ENCODE data around the gene SLC35F1. TPM values are rescaled to one million over a fixed set of nuclear protein-coding genes. Genes with fewer than 3 reads are reported as not detected.
A peak's percentile ranks its signal among the peaks of the same experiment; 100 is the strongest.

SLC35F1 gene
- total RNA-seq, 1 experiment from 2014 or later, result 10.1 TPM

DNA sequence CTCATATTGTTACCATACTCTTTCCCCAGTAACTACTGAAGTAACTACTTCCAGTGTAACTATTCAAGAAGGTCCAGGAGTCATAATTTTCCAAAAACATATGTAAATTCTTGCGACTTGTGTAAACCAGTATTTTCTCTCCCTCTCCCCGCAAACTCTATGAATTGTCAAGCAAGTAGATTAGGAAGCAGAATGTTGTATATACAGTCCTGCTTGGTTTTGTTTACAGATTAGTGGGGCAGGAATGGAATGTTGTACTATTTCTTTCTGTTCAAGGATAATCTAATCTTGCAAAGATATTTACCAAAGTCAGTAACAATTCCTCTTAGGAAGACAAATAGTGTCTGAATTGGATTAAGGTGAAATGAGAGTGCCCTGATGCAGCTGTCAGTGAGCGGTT is 406.1 kb downstream of the SLC35F1 start:
- Histone ChIP-seq H3K27me3 (ENCODE audit: control insufficient read depth, insufficient read depth, low read length) (no peaks in the 10 kb centered on the region), H3K36me3 (replicated peaks; ENCODE audit: control insufficient read depth, insufficient read depth, low read length) (no peaks in the 10 kb centered on the region), H3K4me3 (ENCODE audit: insufficient read depth, low read depth, low read length) (no peak overlapping the region)
- DNase-seq, result no peak

DNA sequence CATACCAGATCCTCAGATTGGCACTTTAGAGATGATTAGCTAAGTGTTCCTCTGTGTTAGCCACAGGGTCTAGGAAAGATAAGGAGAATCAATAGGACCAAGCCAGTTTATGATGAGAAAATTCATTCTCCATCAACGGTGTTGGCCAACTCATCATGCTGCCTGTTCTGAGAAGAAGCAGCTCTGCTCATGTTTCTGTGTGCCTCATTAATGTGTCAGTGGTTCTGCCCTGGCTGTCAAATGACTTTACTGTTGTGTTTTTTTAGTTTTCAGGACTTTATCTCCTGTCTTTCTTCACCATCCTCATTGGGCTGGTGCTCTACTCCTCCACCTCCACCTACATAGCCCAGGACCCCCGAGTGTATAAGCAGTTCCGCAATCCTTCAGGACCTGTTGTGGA is 406.7 kb downstream of the SLC35F1 start:
- DNase-seq, result no peak
- no peaks in the 10 kb centered on the region for H3K36me3 ChIP-seq (replicated peaks; ENCODE audit: control insufficient read depth, insufficient read depth, low read length)
- no peaks in the 10 kb centered on the region for H3K27me3 ChIP-seq (ENCODE audit: control insufficient read depth, insufficient read depth, low read length)
- H3K4me3 ChIP-seq (ENCODE audit: insufficient read depth, low read depth, low read length), result no peak overlapping the region

DNA sequence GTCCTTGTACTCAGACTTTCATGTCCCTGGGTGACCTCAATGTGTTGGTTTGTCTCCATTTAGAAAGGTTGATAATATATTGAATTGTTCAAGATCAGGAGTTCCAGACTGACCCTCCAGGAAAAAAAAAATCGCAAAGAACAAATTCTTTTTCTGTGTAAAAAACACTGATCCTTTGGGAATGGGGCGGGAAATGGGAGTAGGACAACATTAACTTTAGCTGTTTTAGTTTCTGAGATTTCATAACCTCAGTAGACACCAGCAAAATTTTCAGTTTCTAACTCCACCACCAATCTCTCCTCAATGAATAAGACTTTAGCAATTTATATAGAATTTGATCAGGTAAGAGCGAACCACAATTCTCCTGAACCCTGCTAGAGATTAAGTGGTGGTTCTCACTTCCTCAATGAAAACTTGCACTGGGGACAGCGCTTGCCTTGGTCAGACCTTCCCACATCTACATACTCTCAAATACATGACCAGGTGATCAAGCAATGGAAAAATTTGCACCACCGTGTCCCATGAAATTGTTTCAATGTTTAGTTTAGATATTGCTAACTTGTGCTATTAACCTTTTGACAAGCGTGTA is 409.8 kb downstream of the SLC35F1 start:
- DNase-seq, result no peak
- Histone ChIP-seq H3K4me3 (ENCODE audit: insufficient read depth, low read depth, low read length) (no peak overlapping the region), H3K36me3 (replicated peaks; ENCODE audit: control insufficient read depth, insufficient read depth, low read length) (no peaks in the 10 kb centered on the region), H3K27me3 (ENCODE audit: control insufficient read depth, insufficient read depth, low read length) (no peaks in the 10 kb centered on the region)

DNA sequence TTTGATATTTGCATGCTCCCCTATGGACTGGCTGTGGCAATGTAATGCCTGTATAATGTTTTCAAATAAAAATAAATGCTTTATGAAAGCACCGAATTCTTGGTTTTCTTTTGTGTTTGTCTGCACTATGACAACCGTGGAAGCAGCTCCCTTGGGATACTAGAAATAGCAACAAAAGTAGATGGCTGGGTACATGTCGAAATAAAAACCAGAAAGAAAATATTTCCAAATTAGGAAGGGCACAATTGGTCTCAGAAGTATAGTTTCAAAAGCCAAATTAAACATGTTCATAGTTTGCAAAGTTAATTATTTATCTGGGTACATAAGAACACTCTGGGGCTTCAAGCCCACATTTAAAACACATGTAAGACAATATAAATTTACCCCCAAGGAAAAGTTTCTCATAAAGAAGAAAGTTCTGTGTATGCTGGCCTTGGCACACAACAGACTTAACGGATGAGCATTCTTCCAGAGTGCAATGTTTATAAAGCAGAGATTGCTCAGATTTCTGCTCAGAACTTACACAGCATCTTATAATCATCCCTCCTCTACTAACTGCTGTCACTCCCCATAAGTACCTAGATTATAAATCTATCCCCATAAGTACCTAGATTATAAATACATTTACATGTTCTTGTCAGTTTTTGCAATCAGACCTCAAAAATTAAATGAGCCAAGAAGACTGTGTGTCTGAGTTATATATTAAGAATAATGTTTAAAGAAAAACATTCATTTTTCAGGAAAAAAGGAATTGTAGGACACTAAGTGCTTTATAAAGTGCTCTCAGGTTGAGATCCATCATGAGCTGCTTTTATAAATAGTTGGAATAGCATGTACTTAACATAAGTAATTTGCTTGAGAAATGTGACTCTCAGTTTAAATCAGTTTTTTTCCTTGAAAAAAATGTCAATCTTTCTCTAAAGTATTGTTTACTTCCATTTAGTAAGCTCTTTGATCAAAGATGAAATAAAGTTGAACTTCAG is 410.8 kb downstream of the SLC35F1 start:
- H3K27me3 ChIP-seq (ENCODE audit: control insufficient read depth, insufficient read depth, low read length), result no peaks in the 10 kb centered on the region
- H3K36me3 ChIP-seq (replicated peaks; ENCODE audit: control insufficient read depth, insufficient read depth, low read length), result no peaks in the 10 kb centered on the region
- no peak for DNase-seq
- H3K4me3 ChIP-seq (ENCODE audit: insufficient read depth, low read depth, low read length), result no peak overlapping the region

DNA sequence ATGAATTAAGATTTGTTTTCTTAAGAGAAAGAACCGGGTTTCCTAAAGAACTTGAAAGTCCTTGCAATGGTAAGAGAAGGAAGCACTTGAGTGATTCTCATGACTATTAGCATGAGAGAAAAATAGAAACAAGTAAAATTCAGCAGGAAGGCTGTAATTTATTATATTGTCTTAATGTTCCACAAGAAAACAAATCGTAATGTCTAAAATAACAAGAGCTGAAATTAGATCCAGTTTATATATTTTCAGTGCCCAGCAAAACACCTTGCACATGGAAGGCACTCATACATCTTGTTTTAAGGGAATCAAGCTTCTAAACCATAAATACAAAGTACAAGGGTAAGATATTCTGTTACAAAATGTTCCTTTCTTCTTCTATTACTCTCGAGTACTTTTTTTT is 411.6 kb downstream of the SLC35F1 start:
- H3K4me3 ChIP-seq (ENCODE audit: insufficient read depth, low read depth, low read length), result no peak overlapping the region
- H3K27me3 ChIP-seq (ENCODE audit: control insufficient read depth, insufficient read depth, low read length), result no peaks in the 10 kb centered on the region
- H3K36me3 ChIP-seq (replicated peaks; ENCODE audit: control insufficient read depth, insufficient read depth, low read length), result no peaks in the 10 kb centered on the region
- no peak for DNase-seq

DNA sequence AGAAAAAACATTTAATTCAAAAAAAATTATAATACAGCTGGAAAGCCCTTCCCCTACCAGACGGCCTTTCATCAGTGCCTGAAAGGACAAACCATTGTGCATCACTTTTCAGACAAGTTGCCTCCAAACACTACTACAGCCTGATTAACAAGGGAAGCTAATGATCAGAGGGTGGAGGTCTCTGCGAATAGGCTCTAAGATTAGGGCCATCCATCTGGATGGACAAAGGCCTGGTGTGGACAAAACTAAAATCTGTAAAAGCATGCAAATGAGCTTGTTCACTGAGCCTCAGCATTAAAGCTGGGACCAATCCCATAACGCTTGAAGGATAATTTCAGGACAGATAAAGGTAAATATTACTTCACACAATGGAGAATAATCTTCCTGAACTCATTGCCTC is 412.4 kb downstream of the SLC35F1 start:
- DNase-seq, result no peak

DNA sequence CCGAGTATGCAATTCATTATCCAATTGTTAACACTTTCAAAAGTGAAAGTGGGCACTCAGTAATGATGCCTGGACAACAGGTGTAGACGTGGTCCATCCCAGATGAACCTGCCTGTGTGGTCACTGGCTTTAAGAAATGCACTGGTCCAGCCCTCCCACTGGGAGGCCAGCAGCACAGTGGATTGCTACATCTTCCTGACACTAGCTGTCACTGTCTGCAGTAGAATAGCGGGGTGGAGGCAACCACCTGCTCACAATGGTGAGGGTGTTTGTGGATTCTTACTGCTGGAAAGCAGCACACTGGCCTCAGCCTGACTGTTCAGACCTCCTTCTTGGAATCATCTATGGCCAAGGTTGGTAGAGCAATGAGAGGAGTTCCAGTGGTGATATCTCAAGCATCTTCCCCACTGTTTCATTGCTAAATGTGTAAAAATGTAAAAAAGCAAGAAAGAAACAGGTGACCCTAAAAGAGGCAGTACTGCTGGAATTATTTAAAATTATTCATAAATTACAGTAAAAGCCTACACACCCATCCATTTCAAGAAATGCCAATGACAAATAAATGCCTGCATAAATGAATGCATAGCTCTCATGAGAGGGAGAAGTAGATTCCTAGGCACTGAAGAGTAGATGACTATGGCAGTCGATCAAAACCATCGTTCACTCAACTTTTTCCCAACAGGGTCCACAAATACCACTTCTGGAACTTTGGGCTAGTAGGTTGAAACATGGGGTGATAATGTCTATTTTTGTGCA is 413.0 kb downstream of the SLC35F1 start:
- H3K4me3 ChIP-seq (ENCODE audit: insufficient read depth, low read depth, low read length), result no peak overlapping the region
- H3K27me3 ChIP-seq (ENCODE audit: control insufficient read depth, insufficient read depth, low read length), result no peaks in the 10 kb centered on the region
- no peaks in the 10 kb centered on the region for H3K36me3 ChIP-seq (replicated peaks; ENCODE audit: control insufficient read depth, insufficient read depth, low read length)
- peak; percentile 6 for DNase-seq

More for the DNA sequence above, 412.4 kb downstream of the SLC35F1 start:
- no peaks in the 10 kb centered on the region for H3K27me3 ChIP-seq (ENCODE audit: control insufficient read depth, insufficient read depth, low read length)
- H3K36me3 ChIP-seq (replicated peaks; ENCODE audit: control insufficient read depth, insufficient read depth, low read length), result no peaks in the 10 kb centered on the region
- no peak overlapping the region for H3K4me3 ChIP-seq (ENCODE audit: insufficient read depth, low read depth, low read length)

DNA sequence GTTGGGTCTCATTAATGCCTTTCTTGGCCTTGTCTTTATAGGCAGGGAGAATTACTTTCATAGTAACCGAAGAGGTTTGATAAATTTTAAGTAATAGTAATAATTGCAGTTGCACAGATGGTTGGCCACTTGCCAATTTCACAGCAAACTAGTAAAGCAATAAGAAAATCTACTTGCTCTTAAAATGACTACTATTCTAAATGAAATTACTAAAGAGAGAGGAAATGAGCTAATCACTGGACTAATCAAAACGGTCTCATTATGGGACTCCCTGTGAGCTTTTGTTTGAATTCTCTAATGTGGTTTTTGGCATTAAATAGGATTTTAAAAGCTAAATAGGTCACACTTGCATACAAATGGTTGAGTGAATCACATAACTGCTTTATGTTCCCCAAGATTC is 413.6 kb downstream of the SLC35F1 start:
- DNase-seq, result no peak
- no peak overlapping the region for H3K4me3 ChIP-seq (ENCODE audit: insufficient read depth, low read depth, low read length)
- no peaks in the 10 kb centered on the region for H3K27me3 ChIP-seq (ENCODE audit: control insufficient read depth, insufficient read depth, low read length)
- no peaks in the 10 kb centered on the region for H3K36me3 ChIP-seq (replicated peaks; ENCODE audit: control insufficient read depth, insufficient read depth, low read length)

DNA sequence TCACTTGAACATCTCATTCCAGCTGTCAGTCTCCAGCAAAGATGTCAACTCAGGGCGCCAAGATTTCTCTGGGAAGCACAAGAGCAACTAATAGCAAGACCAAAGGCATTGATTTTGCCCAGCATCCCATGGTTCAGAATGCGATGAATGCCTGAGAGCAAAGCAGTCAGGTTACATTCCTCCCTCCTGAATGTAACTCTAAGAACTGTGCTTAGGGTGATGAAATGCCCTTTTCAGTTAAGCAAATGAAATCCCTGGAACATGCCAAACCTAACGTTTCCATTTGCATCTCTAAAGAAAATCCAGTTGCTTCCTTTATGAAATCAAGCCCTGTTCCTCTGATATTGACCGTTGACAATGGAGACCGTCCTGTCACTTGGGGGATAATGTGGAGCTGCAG is 417.1 kb downstream of the SLC35F1 start:
- Histone ChIP-seq H3K4me3 (ENCODE audit: insufficient read depth, low read depth, low read length) (no peak overlapping the region), H3K27me3 (ENCODE audit: control insufficient read depth, insufficient read depth, low read length) (no peaks in the 10 kb centered on the region), H3K36me3 (replicated peaks; ENCODE audit: control insufficient read depth, insufficient read depth, low read length) (no peaks in the 10 kb centered on the region)
- DNase-seq, result no peak

DNA sequence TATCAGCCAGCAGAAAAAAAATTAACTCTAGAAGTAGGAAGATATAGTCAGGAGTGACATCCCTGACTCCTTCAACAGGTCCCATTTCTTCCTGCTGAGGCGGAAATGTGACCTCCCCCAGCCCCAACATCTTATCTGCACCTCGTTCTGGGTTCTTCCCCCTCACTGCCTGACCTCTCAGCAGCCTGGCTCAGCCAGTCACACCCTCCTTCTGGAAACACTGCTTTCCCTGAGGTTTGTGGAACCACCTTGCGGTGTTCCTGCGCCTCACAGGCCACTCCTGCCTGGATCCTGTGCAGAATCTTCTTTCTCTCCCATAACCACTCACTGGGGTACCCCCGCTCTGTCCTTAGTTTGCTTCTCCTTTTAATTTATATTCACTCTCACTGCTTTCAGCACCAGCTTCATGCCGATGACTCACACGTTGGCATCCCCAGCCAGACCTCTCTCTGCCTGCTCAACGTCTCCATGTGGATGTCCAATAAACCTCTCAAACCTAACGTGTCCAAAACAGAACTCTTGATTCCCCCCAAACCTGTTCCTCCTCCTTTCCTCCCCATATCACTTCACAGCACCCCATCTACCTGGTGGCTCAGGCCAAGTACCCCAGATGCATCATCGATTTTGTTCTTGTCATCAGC is 418.3 kb downstream of the SLC35F1 start:
- Histone ChIP-seq H3K36me3 (replicated peaks; ENCODE audit: control insufficient read depth, insufficient read depth, low read length) (no peaks in the 10 kb centered on the region), H3K27me3 (ENCODE audit: control insufficient read depth, insufficient read depth, low read length) (no peaks in the 10 kb centered on the region), H3K4me3 (ENCODE audit: insufficient read depth, low read depth, low read length) (no peak overlapping the region)
- DNase-seq, result no peak

DNA sequence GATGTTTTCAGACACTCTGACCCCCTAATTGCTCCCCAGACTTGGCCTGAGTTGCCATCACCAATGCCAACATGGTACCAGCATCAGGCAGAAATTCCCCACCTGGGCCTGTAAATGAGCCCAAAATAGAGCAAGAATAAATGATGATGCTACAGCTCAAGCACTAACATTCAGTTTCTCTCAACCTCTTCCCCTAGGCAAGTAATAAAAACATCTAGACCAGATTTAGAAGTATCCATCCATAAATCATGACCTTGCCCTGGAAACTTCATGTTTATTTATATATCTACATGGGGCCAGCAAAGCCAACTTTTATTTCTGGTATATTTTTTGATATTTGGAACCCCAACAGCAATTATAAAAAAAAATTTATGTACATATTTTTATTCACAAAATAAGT is 419.6 kb downstream of the SLC35F1 start:
- no peak overlapping the region for H3K4me3 ChIP-seq (ENCODE audit: insufficient read depth, low read depth, low read length)
- H3K27me3 ChIP-seq (ENCODE audit: control insufficient read depth, insufficient read depth, low read length), result no peaks in the 10 kb centered on the region
- no peak for DNase-seq
- H3K36me3 ChIP-seq (replicated peaks; ENCODE audit: control insufficient read depth, insufficient read depth, low read length), result no peaks in the 10 kb centered on the region

DNA sequence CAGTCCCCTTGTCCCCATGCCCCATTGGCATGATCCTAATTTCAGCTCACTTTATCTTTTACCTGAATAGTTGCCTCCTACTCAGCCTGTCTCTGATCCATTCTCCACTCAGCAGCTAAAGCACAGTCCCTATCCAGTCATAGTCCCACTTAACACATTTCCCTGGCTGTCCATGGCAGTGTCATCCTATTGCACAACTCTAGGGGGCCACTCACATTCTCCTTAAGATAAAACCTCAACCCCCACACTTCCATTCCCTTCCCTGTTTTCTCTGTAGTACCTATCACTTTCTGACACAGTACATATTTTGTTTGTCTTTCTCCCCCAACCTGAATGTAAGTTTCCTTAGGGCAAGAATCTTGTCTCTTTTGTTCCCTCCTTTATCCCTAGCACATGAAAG is 420.2 kb downstream of the SLC35F1 start:
- no peaks in the 10 kb centered on the region for H3K36me3 ChIP-seq (replicated peaks; ENCODE audit: control insufficient read depth, insufficient read depth, low read length)
- H3K27me3 ChIP-seq (ENCODE audit: control insufficient read depth, insufficient read depth, low read length), result no peaks in the 10 kb centered on the region
- DNase-seq, result no peak
- no peak overlapping the region for H3K4me3 ChIP-seq (ENCODE audit: insufficient read depth, low read depth, low read length)

DNA sequence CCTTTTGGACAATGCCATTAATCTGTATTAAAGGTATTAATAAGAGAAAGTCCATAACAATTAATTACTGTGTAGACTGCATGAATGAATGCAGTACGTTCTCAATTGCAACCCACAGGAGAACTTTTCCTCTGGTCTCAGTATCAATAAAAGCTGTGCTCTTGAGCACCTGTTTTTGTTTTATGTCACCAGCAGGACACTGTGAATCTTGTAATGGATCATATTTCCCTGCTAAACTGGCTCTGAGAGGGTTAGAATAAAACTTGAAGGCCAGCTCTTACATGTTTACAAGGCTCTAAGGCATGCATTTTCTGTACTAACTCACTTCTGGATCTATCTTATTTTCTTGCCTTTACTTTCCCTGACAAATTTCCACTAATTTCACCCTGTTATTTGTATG is 426.7 kb downstream of the SLC35F1 start:
- Histone ChIP-seq H3K27me3 (ENCODE audit: control insufficient read depth, insufficient read depth, low read length) (no peaks in the 10 kb centered on the region), H3K36me3 (replicated peaks; ENCODE audit: control insufficient read depth, insufficient read depth, low read length) (no peaks in the 10 kb centered on the region), H3K4me3 (ENCODE audit: insufficient read depth, low read depth, low read length) (no peak overlapping the region)
- DNase-seq, result no peak

DNA sequence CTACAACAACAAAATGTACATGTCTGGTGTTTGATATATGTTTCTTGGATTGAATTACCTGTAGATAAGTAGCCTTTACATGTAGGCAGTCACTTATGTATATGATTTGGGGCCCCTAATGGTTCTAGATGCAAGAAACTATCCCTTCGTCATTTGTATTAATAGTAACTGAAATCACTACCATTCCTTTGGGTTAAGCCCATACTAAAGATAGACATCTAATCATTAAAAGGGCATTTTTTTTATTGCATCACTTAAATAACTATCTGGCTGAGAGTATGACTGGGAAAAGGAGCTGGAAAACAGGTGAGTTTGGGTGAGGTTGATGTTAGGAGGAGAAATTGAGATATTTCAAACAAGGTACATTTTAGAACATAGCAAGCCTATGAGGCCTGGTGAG is 427.6 kb downstream of the SLC35F1 start:
- Histone ChIP-seq H3K36me3 (replicated peaks; ENCODE audit: control insufficient read depth, insufficient read depth, low read length) (no peaks in the 10 kb centered on the region), H3K4me3 (ENCODE audit: insufficient read depth, low read depth, low read length) (no peak overlapping the region), H3K27me3 (ENCODE audit: control insufficient read depth, insufficient read depth, low read length) (no peaks in the 10 kb centered on the region)
- no peak for DNase-seq
